Gastrocnemius medialis (tissue), 4 donors: ENCODE data around the gene COBL. TPM values are rescaled to one million over a fixed set of nuclear protein-coding genes. Genes with fewer than 3 reads are reported as not detected.

Source experiments
- ATAC-seq, 2 donors: fragments of 150-250 bp; one replicate each; pipeline ENCODE4 v1.9.1; 2016
- DNase-seq, 2 donors: peaks; one replicate each; pipeline ENCODE4 v3.0.0-alpha.2; 2019
- H3K27ac ChIP-seq, 4 donors: fragments of 200-600 bp; sonication (generic); 1 replicate in 1 of 4; 2 replicates in 3 of 4; pipeline ENCODE4 v1.5.1; 2016 to 2018; ENCODE audit warnings: mild to moderate bottlenecking in 2 of 4, moderate library complexity in 1 of 4
- H3K27me3 ChIP-seq, 3 donors: fragments of 200-600 bp; sonication (generic) in 2 of 3; 1 replicate in 1 of 3; 2 replicates in 2 of 3; pipeline versions ENCODE4 v1.5.1 to v1.6.0; 2016 to 2019; ENCODE audit warnings: mild to moderate bottlenecking in 1 of 3, moderate library complexity in 1 of 3
- H3K36me3 ChIP-seq, 2 donors: fragments of 200-600 bp; sonication (generic) in 1 of 2; one replicate each; pipeline ENCODE4 v1.5.1; 2017 to 2018
- H3K4me1 ChIP-seq, 2 donors: fragments of 200-600 bp; sonication (generic) in 1 of 2; one replicate each; pipeline ENCODE4 v1.5.1; 2016 to 2017; ENCODE audit warnings: mild to moderate bottlenecking in 2 of 2
- H3K4me3 ChIP-seq, 4 donors: fragments of 200-600 bp; sonication (generic) in 3 of 4; 1 replicate in 1 of 4; 2 replicates in 3 of 4; pipeline ENCODE4 v1.5.1; 2016 to 2019; ENCODE audit warnings: mild to moderate bottlenecking in 2 of 4
- H3K9me3 ChIP-seq, 3 donors: fragments of 200-600 bp; sonication (generic) in 2 of 3; 1 replicate in 1 of 3; 2 replicates in 2 of 3; pipeline ENCODE4 v1.5.1; 2016 to 2019
- CTCF ChIP-seq, 5 experiments: fragments of 450-650 bp in 3 of 5; fragments of 200-600 bp in 2 of 5; sonication (generic) in 2 of 5; IDR thresholded peaks in 4 of 5; conservative IDR thresholded peaks in 1 of 5; 1 replicate in 4 of 5; 2 replicates in 1 of 5; pipeline ENCODE4 v1.5.1; 2016 to 2019; ENCODE audit warnings: antibody characterized with exemption in 5 of 5, mild to moderate bottlenecking in 3 of 5, moderate library complexity in 3 of 5
- POLR2A ChIP-seq, 2 donors: fragments of 450-650 bp; IDR thresholded peaks; one replicate each; pipeline ENCODE4 v1.6.1; 2017; ENCODE audit warnings: antibody characterized with exemption in 2 of 2, mild to moderate bottlenecking in 2 of 2, moderate library complexity in 2 of 2
- in situ Hi-C, 4 donors: fragments of 200-750 bp; cut with MboI; loops; one replicate each; pipeline versions ENCODE4 v1.15.0 to v1.8.0; 2017; ENCODE audit warnings: low sequenced_read_pairs in 4 of 4
- intact Hi-C: fragments of 100-400 bp; cut with DNase I; formaldehyde crosslinking; loops from one replicate; pipeline ENCODE4 v1.15.1; 2023; ENCODE audit warnings: low total_unique reads
- total RNA-seq, 4 donors: library from RNA; depleted of rRNA; stranded (reverse); fragments of >200 nt; gene quantifications; one replicate each; pipeline versions ENCODE4 v1.1.0 to v1.2.3, GENCODE V29; 2016

Gene COBL
- total RNA-seq, 4 donors from 2014 or later = 82.1 to 170 (median 124) TPM

- Histone ChIP-seq H3K27ac (peak overlapping the region in 2 of 4 donors; percentile 20 to 53), H3K27me3 (no peaks in the 10 kb centered on the region), H3K4me1 (peaks cover 34 to 39% of the 10 kb centered on the region in 2 donors), H3K9me3 (no peaks in the 10 kb centered on the region), H3K4me3 (no peak overlapping the region), H3K36me3 (no peaks in the 10 kb centered on the region)
- ATAC-seq (no peak), DNase-seq (no peak)
- in situ Hi-C loops = no loop called here
- intact Hi-C loops = no loop called here
- TF ChIP-seq CTCF (IDR thresholded peaks at IDR 0.05 in 4 of 5, conservative IDR thresholded peaks at IDR 0.05 in 1 of 5) (no peak), POLR2A (IDR thresholded peaks at IDR 0.05) (no peak)
Measured at GRCh38 chr7:51246258-51247245, 70.1 kb downstream of the COBL start.

- TF ChIP-seq CTCF (IDR thresholded peaks at IDR 0.05 in 4 of 5, conservative IDR thresholded peaks at IDR 0.05 in 1 of 5) = no peak
- no peak for TF ChIP-seq POLR2A (IDR thresholded peaks at IDR 0.05)
- DNase-seq (no peak), ATAC-seq (no peak)
- H3K27me3 ChIP-seq = no peaks in the 10 kb centered on the region
- no peaks in the 10 kb centered on the region for H3K9me3 ChIP-seq
- H3K36me3 ChIP-seq = no peaks in the 10 kb centered on the region
- H3K4me1 ChIP-seq = peaks cover 24 to 26% of the 10 kb centered on the region in 2 donors
- H3K27ac ChIP-seq = no peak overlapping the region
- no peak overlapping the region for H3K4me3 ChIP-seq
- intact Hi-C loops = no loop called here
- in situ Hi-C loops = no loop called here
Measured at GRCh38 chr7:51244885-51245284, 71.7 kb downstream of the COBL start.

- intact Hi-C loops (no loop called here), in situ Hi-C loops (no loop called here)
- no peaks in the 10 kb centered on the region for H3K9me3 ChIP-seq
- peak in 1 of 2 donors; percentile 61 for ATAC-seq
- peaks cover 27 to 30% of the 10 kb centered on the region in 2 donors for H3K4me1 ChIP-seq
- no peak overlapping the region for H3K27ac ChIP-seq
- no peaks in the 10 kb centered on the region for H3K36me3 ChIP-seq
- no peak for DNase-seq
- no peak for TF ChIP-seq POLR2A (IDR thresholded peaks at IDR 0.05)
- TF ChIP-seq CTCF (IDR thresholded peaks at IDR 0.05 in 4 of 5, conservative IDR thresholded peaks at IDR 0.05 in 1 of 5) = no peak
- no peaks in the 10 kb centered on the region for H3K27me3 ChIP-seq
- H3K4me3 ChIP-seq = no peak overlapping the region
Measured at GRCh38 chr7:51244053-51244452, 72.6 kb downstream of the COBL start.

GRCh38 chr7:51243631-51244030, 73.0 kb downstream of the COBL start:
- peaks cover 25 to 28% of the 10 kb centered on the region in 2 donors for H3K4me1 ChIP-seq
- TF ChIP-seq CTCF (IDR thresholded peaks at IDR 0.05 in 4 of 5, conservative IDR thresholded peaks at IDR 0.05 in 1 of 5) = no peak
- TF ChIP-seq POLR2A (IDR thresholded peaks at IDR 0.05) = no peak
- no peaks in the 10 kb centered on the region for H3K9me3 ChIP-seq
- intact Hi-C loops (no loop called here), in situ Hi-C loops (no loop called here)
- no peak overlapping the region for H3K27ac ChIP-seq
- H3K27me3 ChIP-seq = no peaks in the 10 kb centered on the region
- no peaks in the 10 kb centered on the region for H3K36me3 ChIP-seq
- no peak for ATAC-seq
- DNase-seq = no peak
- no peak overlapping the region for H3K4me3 ChIP-seq
